ENCODE results near the gene PSRC1.

Gene PSRC1

DNA sequence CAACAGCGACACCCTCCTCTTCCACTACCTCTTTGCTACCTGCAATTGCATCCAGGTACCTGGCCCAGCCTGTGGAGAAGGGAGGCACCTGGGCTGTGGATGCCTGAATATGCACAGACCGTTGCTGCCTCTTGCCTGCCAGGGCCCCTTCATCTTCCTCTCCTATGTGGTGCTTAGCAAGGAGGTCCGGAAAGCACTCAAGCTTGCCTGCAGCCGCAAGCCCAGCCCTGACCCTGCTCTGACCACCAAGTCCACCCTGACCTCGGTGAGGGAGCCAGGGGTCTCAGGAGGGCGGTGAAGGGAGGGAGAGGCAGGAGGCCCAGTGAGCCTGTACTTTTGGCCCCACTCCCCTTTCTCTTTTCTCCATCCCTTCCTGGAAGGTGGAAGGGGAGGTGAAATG, 11.5 kb downstream of the PSRC1 start:
- DNase-seq = no peak

DNA sequence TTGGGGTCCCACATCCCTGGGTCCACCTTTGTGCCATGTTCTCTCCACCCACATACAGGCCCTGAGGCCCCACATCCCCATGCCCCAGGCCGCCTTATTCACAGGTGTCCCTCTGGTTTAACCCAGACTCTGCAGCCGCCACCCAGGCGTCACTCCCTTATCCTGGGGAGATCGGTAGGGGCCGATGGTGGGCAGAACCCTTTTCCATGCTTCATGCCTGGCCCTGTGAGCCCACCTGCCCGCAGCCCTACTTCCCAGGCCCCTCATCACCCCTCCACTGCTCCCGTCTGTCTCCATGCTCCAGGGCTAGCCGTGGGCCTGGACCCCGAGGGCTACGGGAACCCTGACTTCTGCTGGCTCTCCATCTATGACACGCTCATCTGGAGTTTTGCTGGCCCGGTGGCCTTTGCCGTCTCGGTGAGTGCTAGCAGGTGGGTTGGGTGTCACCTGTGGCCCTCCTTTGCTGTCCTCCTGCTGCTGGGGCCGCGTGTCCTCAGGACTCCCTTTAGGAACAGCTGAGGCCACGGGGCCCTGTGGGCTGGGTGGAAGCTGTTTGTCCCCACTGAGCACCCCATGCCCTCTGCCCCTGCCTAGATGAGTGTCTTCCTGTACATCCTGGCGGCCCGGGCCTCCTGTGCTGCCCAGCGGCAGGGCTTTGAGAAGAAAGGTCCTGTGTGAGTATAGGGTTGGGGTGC, 12.2 kb downstream of the PSRC1 start:
- no peak for DNase-seq

DNA sequence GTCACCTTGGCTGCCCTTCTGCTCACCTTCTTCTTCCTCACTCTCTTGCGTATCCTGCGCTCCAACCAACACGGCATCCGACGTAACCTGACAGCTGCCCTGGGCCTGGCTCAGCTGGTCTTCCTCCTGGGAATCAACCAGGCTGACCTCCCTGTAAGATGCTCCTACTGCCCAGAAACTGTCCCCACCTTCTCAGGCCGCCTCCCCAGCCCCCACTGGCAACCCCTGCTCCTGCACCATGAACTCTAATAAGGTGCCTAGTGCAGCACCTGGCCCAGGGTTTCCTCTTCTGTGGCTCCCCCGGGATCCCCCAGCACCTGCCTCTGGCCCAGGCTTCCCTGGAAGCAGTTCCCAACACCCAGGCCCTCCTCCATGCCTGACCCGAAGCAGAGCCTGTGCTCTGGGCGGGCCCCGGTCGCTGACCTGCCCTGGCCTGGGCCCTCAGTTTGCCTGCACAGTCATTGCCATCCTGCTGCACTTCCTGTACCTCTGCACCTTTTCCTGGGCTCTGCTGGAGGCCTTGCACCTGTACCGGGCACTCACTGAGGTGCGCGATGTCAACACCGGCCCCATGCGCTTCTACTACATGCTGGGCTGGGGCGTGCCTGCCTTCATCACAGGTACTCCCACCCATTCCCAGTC, 12.8 kb downstream of the PSRC1 start:
- no peak for DNase-seq

DNA sequence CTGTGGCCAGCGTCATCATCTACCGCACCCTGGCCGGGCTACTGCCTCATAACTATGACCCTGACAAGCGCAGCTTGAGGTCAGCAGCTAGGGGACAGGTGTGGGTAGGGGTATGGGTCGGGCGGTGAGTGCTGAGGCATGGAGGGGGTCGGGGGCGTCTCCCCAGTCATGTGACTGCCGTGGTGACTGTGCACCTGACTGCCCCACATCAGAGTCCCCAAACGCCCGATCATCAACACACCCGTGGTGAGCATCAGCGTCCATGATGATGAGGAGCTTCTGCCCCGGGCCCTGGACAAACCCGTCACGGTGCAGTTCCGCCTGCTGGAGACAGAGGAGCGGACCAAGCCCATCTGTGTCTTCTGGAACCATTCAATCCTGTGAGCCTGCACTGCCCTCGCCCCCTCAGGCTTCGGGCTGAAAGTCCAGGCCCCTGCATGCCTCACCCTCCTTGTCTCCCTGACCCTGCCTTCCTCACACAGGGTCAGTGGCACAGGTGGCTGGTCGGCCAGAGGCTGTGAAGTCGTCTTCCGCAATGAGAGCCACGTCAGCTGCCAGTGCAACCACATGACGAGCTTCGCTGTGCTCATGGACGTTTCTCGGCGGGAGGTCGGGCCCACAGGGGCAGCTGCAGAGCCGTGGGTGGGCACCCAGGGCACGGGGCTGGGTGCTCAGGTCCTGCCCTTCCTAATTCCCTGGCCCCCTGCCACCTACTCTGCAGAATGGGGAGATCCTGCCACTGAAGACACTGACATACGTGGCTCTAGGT, 13.5 kb downstream of the PSRC1 start:
- DNase-seq = no peak

DNA sequence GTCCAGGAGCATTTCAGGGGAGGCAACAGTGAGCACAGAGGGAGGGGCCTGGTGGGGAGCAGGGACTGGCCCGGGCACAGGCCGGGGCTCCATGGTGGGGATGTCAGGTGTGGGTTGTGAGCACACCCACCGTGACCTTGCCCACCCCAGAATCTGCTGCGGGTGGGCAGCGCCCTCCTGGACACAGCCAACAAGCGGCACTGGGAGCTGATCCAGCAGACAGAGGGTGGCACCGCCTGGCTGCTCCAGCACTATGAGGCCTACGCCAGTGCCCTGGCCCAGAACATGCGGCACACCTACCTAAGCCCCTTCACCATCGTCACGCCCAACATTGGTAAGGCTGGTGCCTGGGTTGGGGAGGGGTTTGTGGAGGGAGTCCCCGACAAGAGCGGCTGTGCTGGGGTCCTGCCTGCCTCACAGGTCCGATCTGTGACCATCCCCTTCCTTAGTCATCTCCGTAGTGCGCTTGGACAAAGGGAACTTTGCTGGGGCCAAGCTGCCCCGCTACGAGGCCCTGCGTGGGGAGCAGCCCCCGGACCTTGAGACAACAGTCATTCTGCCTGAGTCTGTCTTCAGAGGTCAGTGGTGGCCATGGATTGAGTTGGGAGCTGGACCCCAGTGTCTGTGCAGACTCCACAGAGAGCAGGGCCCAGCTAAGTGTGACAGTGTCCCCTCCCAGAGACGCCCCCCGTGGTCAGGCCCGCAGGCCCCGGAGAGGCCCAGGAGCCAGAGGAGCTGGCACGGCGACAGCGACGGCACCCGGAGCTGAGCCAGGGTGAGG, 14.3 kb downstream of the PSRC1 start:
- DNase-seq = no peak

DNA sequence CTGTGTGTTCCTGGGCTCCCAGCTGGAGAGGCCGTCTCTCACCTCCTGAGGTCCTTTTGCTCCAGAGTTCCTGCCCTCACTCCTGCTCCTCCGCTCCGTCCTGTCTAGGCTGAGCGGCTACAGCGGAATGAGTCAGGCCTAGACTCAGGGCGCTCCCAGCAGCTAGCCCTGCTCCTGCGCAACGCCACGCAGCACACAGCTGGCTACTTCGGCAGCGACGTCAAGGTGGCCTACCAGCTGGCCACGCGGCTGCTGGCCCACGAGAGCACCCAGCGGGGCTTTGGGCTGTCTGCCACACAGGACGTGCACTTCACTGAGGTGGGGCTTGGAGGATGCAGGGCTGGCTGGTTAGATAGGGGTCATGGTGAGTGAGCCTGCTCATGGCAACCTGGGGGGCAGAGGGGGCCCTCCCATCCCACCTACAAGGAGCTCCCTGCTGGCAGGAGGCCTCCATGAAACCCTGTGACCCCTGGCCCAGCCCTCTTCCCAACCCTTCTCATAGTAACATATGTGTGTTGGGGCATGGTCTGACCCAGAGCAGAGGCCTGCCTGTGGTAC, 15.1 kb downstream of the PSRC1 start:
- no peak for DNase-seq

DNA sequence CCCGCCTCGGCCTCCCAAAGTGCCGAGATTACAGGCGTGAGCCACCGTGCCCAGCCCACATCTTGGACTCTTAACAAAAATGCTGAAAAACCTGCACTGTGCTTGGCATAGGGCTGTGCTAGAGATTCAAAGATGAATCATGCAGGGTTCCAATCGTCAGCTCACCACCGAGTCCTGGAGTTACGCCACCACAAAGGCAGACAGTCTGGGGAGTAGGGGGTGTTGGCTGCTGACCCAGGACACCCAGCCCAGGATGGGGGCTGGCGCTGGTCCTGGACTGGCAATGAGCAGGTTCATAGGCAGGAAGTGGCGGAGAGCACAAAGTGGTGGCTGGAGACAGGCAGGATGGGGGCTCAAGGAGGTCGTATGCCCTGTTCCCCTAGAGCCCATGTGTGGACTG, 16.0 kb downstream of the PSRC1 start:
- no peak for DNase-seq

DNA sequence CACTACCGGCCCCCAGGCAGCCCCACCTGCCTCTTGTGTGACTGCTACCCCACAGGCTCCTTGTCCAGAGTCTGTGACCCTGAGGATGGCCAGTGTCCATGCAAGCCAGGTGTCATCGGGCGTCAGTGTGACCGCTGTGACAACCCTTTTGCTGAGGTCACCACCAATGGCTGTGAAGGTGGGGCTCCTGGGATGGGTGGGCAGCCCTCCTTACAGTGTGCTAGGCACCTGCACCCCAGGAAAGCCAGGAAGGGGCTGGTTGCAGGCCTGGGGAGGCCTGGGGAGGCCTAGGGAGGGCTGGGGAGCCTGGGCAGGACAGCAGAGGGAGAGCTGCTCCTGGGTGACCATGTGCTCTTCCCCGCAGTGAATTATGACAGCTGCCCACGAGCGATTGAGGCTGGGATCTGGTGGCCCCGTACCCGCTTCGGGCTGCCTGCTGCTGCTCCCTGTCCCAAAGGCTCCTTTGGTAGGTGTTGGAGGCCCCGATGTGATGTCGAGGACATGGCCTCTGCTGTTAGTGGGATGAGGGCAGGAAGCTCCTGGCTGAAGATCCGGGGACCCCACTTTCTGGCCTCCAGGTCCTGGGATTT, 17.1 kb downstream of the PSRC1 start:
- DNase-seq = no peak

DNA sequence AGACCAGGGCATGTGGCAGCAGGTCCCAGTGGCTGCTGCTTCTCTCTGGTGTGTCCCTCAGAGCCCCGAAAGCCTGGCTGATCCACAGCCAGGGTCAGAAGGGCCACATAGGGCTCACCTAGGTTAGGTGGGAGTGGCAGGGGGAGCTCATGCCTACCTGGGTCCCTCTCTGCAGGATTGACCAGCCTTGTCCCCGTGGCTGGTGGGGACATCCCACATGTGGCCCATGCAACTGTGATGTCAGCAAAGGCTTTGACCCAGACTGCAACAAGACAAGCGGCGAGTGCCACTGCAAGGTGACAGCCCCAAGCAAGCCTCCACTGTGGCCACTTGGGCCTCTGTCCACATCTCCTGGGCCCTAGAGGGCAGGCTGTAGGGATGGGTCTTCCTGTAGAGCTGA, 17.9 kb downstream of the PSRC1 start:
- no peak for DNase-seq

DNA sequence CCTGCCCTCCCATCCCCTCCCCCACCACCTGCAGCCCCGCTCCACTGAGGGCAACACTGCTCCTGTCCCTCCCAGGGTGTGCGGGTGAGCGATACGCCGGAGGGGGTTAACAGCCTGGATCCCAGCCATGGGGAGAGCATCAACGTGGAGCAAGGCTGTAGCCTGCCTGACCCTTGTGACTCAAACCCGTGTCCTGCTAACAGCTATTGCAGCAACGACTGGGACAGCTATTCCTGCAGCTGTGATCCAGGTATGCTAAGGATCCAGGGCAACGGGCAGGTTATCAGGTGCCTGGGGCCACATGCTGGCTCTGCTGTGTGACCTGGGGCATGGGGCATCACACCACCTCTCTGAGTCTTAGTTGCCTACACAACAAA, 18.6 kb downstream of the PSRC1 start:
- no peak for DNase-seq

DNA sequence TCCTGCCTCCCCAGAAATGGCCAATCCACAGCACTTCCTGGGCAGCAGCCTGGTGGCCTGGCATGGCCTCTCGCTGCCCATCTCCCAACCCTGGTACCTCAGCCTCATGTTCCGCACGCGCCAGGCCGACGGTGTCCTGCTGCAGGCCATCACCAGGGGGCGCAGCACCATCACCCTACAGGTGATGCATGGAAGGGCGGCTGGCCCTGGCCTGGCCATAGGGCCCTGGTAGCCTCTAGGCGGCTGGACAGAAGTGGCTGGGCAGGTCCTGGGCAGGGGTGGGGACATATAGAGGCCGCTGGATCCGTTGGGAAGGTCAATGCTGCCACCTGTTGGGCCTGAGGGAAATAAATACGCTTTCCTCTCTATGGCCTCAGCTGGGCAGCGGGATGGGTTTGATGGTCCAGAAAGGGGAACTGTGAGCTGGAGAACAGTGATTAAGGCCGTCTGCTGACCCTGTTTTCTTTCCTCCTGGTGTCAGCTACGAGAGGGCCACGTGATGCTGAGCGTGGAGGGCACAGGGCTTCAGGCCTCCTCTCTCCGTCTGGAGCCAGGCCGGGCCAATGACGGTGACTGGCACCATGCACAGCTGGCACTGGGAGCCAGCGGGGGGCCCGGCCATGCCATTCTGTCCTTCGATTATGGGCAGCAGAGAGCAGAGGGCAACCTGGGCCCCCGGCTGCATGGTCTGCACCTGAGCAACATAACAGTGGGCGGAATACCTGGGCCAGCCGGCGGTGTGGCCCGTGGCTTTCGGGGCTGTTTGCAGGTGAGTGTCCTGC, 19.2 kb downstream of the PSRC1 start:
- no peak for DNase-seq

DNA sequence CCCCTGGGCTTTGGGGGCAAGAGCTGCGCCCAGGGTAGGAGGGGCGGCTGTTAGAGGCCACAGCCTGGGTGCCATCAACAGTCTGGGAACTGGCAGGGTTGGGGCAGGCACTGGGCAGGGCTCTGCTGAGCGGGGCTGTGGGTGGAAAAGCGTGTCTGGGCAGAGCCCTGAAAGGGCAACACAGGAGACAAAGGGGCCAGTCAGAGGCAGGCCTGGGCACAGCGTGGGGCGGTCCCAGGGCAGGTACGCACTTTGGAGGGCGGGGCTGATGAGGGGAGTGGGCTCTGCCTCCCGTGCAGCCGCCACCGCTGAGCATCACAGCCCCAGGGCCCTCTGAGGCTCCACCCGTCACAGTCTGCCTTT, 19.7 kb downstream of the PSRC1 start:
- DNase-seq = no peak

DNA sequence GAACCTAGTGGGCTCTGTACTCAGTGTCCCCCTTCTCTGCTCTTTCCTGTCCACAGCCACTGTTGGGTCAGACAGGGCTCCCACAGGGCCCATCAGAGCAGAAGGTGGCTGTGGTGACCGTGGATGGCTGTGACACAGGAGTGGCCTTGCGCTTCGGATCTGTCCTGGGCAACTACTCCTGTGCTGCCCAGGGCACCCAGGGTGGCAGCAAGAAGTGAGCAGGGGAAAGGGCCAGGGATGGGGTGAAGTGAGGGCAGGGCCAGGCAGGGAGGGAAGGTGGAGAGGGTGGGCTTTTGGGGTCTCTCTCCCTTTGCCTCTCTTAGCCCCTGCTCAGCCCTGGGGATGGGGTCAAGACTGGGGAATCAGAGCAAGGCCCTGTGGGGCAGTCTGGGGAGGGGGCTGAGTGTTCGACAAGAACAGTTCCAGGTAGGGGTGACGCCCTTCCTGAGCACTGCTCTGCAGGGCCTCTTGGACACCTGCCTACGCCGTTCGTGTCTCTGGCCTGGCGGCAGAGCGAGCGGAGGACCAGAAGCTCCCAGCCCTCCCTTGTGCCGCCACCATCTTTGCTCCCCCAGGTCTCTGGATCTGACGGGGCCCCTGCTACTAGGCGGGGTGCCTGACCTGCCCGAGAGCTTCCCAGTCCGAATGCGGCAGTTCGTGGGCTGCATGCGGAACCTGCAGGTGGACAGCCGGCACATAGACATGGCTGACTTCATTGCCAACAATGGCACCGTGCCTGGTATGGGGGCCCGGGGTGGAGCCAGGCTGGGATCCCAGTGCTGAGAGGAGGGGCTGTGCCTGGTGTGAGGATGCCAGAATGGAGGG, 20.5 kb downstream of the PSRC1 start:
- DNase-seq = no peak

DNA sequence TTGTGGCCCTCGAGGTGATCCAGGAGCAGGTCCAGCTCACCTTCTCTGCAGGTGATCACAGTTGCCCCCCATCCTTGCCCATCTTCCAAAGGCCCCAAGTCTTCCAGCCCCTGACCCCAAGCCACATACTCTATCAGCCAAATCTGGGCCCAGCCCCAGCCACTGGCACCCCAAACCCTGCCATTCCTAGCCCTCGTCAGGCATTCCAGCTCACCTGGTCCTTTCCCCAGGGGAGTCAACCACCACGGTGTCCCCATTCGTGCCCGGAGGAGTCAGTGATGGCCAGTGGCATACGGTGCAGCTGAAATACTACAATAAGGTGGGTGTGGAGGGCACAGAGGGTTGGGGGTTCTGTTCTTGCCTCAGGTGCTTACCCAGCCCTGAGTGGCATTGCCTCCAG, 21.4 kb downstream of the PSRC1 start:
- DNase-seq = no peak

DNA sequence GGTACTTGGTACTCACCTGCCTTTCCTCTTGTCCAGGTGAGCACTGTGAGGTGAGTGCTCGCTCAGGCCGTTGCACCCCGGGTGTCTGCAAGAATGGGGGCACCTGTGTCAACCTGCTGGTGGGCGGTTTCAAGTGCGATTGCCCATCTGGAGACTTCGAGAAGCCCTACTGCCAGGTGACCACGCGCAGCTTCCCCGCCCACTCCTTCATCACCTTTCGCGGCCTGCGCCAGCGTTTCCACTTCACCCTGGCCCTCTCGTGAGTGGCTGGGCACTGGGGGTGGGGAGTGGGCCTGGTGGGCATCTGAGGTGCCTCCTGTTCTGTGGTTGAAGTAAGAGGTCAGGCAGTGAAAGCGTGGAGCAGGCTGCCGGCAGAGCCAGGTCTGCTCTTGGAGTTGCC, 21.9 kb downstream of the PSRC1 start:
- DNase-seq = no peak

DNA sequence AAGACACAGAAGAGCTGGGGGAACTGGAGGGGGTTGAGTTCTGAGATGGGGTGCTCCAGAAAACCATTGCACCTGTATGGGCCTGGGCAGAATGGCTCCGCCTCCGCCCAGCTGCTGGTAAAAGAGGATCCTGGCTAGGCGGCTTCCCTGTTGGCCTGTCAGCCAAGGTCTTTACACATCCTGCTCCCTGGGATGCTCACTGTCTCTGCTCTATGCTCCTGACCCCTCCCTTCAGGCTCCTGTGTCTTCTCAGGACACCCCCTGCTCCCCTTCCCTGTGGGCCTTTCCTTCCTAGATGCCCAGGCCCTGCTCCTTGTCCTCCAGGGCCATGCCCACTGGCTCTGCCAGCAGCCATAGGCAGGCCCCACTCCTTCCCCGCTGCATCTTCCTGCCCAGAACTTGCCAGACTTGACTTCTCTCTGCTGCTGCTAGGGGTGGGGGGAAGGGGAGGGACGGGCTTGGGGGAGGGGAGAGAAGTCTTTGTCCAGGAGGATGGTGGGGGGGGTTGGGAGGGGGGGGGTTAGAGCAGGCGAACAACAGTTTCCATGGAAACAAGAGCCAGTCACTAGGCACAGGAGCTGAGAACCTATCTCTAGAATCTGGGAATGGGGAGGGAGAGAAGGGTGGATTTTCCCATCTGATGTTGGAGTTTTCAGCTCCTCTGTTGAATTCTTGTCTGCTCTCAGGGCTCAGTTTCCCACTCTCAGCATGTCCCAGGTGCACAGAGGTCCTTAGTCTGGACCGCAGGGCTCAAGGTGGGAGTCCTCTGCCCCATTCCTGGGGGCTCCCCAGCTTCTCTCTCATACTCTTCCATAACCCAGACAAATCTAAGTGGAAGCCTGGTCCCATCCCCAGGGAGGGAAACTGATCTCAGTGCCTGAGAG, 23.0 kb downstream of the PSRC1 start:
- no peak for DNase-seq

DNA sequence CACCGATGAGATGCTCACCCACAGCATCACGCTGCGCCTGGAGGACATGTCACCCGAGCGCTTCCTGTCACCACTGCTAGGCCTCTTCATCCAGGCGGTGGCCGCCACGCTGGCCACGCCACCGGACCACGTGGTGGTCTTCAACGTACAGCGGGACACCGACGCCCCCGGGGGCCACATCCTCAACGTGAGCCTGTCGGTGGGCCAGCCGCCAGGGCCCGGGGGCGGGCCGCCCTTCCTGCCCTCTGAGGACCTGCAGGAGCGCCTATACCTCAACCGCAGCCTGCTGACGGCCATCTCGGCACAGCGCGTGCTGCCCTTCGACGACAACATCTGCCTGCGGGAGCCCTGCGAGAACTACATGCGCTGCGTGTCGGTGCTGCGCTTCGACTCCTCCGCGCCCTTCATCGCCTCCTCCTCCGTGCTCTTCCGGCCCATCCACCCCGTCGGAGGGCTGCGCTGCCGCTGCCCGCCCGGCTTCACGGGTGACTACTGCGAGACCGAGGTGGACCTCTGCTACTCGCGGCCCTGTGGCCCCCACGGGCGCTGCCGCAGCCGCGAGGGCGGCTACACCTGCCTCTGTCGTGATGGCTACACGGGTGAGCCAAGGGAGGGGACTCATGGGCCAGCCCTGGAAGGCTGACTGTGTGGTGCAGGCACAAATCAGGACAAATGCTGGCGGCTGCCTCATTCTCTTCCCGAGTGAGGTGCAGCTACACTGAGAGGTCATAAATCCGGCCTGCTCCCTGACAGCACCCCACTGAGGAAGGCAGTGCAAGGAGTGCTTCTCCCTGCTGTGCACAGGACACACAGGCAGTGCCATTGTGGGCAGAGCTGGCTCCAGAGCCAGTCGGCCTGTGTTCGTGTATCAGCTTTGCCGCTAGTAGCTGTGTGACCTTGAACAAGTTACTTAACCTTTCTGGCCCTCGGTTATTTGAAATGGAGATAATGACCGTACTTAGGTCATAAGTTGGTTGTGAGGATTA, 24.2 kb downstream of the PSRC1 start:
- no peak for DNase-seq

DNA sequence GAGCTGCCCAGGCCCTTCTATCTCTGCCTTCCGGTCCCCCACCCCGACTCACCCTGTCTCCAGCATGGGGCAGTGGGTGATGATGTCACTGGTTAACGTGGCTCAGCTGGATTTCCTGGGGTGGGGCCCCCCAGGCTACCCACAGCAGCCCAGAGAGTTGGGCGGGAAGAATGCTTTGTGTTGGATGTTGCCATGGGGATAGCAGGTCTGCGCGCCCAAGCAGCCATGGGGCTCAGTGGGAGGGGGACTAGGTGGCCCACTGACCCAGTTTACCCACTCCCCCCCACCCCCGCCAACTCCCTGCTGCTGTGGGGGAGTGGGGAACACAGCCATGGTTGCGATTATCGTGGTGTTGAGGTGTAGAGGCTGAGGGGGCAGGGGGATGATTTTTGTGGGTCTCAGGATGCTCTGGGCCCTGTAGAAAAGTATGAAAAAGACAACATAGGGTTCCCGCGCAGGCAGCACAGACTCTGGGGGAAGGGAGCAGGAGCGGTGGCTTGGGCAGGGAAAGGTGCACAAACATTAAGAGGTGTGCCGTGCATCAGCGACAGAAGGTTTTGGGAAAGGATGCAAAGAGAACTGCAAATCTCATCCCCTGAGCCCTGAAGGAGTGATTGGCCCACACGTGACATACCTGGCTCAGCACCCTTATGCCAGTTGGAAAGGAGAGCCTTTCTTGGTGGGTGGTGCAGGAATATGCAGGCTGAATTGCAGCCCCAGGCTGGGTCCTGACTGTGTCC, 25.1 kb downstream of the PSRC1 start:
- no peak for DNase-seq

All from NCI-H2171 (cell line).